ENCODE data around the gene PTPRN2.

DNA sequence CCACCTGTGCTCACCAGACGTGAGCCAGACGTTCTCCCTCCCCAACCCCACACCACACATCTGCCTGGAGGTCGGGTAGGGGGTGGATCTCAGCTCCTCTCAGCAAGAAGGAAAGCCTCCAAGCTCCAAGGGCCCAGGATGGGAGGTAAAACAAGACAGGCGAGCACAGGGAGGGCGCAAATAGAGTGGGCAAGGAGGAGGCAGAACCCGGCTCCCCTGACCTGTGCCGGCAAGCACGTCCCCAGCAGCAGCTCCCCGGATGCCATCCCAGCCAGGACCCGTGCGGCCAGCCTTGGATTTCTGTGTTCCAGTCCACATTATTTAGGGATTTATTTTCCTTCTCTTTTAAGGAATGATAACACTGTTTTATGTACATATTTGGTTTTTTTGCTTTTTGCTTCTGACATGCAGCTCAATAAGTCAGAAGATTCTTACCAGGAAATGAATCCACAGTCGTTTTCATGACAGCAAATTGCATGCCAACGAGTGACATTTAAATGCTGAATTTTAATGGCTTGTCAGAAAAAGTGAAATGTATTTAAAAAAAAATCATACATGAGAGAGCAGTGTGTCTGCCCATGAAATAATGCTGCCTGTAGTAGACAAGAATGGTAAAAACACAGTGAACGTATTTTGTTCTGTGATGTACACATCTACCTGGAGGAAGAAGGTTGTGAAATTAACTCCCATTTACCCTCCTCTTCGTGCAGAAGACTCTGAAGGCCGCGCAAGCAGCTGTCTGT lies 276.5 kb downstream of the PTPRN2 start:
- TF ChIP-seq CTCF (IDR thresholded peaks at IDR 0.05), result no peak
- TF ChIP-seq EP300 (IDR thresholded peaks at IDR 0.05), result no peak
- TF ChIP-seq POLR2A (IDR thresholded peaks at IDR 0.05), result no peak
